K562 (cell line): Measurements from ENCODE around the gene CLCN4. TPM values are rescaled to one million over a fixed set of nuclear protein-coding genes. Genes with fewer than 3 reads are reported as not detected.

Experiments
- ATAC-seq: fragments of 200-7000 bp; cut with Tn5 transposase; 3 replicates; pipeline ENCODE4 v1.9.1; 2020; ENCODE audit warnings: moderate library complexity
- BruUV-seq: library from RNA; stranded (reverse); fragments of 400-500 nt; replicated peaks from 2 replicates; lab custom pipeline; 2021; lab: Mats Ljungman, UMichigan
- CTCF ChIA-PET: fragments of 300-600 bp; formaldehyde crosslinking; extraction: SDS; loops from one replicate; lab custom pipeline; 2021; ENCODE audit warnings: low intra/inter-chr PET ratio; lab: Yijun Ruan, JAX
- POLR2A ChIA-PET: fragments of 300-600, 350-650 bp; sonication (Branson Sonifier 250); formaldehyde crosslinking; extraction: SDS; loops from one replicate; lab custom pipeline; 2021; ENCODE audit warnings: antibody characterized with exemption, inconsistent platforms; lab: Yijun Ruan, JAX
- DNase-seq, 4 experiments: peaks; one replicate each; pipeline versions ENCODE4 v3.0.0 to v3.0.0-alpha.2; 2011 to 2018; ENCODE audit warnings: low spot score in 3 of 4, mixed read lengths in 3 of 4; ENCODE audit errors: extremely low read depth in 1 of 4
- FAIRE-seq: peaks from 2 replicates; lab custom pipeline; 2011; peaks lifted over from hg19 to GRCh38; lab: Jason Lieb, UNC
- H2AFZ ChIP-seq: 2 replicates; pipeline ENCODE4 v1.6.0; 2011; ENCODE audit warnings: low read depth, low read length, control low read depth, inconsistent platforms
- H3K27ac ChIP-seq: fragments of 200-600 bp; 3 replicates; pipeline ENCODE4 v1.8.0; 2011; ENCODE audit warnings: low read depth, mild to moderate bottlenecking, control low read depth, inconsistent platforms, low read length, moderate library complexity, mixed read lengths; ENCODE audit errors: extremely low read depth
- H3K27me3 ChIP-seq, 2 experiments: fragments of 300-600 bp in 1 of 2; 2 replicates in 1 of 2; 3 replicates in 1 of 2; pipeline versions ENCODE4 v1.6.0 to v1.8.0; 2011; ENCODE audit warnings: inconsistent platforms in 2 of 2, low read length in 2 of 2, mild to moderate bottlenecking in 1 of 2, mixed read lengths in 1 of 2, moderate library complexity in 1 of 2; ENCODE audit not compliant: control insufficient read depth in 2 of 2, insufficient read depth in 2 of 2
- H3K36me3 ChIP-seq: fragments of 300-600 bp; 3 replicates; pipeline ENCODE4 v1.8.0; 2011; ENCODE audit warnings: mild to moderate bottlenecking, low read length, inconsistent platforms; ENCODE audit not compliant: control insufficient read depth, insufficient read depth
- H3K4me1 ChIP-seq, 2 experiments: fragments of 200-600 bp in 1 of 2; replicated peaks in 1 of 2; 2 replicates in 1 of 2; 3 replicates in 1 of 2; pipeline versions ENCODE4 v1.5.1 to v1.8.0; 2011; ENCODE audit warnings: inconsistent platforms in 2 of 2, low read length in 2 of 2, mild to moderate bottlenecking in 1 of 2, mixed read lengths in 1 of 2, moderate library complexity in 1 of 2; ENCODE audit not compliant: control insufficient read depth in 2 of 2, insufficient read depth in 2 of 2
- H3K4me2 ChIP-seq: 2 replicates; pipeline ENCODE4 v1.6.1; 2011; ENCODE audit warnings: low read length, control low read depth, inconsistent platforms, mixed read lengths; ENCODE audit not compliant: insufficient read depth
- H3K4me3 ChIP-seq: fragments of 200-600 bp; sonication (generic), shearing (Covaris generic); 2 replicates; pipeline ENCODE4 v1.5.1; 2016; ENCODE audit warnings: control low read depth, inconsistent platforms
- H3K79me2 ChIP-seq: fragments of 200-600 bp; 3 replicates; pipeline ENCODE4 v1.8.0; 2011; ENCODE audit warnings: low read length, inconsistent platforms; ENCODE audit not compliant: control insufficient read depth, insufficient read depth
- H3K9ac ChIP-seq, 2 experiments: 2 replicates each; pipeline versions ENCODE4 v1.6.0 to v1.6.1; 2011; ENCODE audit warnings: low read depth in 2 of 2, low read length in 2 of 2, control low read depth in 1 of 2, inconsistent platforms in 1 of 2, mild to moderate bottlenecking in 1 of 2, mixed read lengths in 1 of 2; ENCODE audit not compliant: insufficient read depth in 1 of 2
- H3K9me1 ChIP-seq: one replicate; pipeline ENCODE4 v1.6.0; 2011; ENCODE audit warnings: inconsistent platforms, mild to moderate bottlenecking, low read length, moderate library complexity; ENCODE audit not compliant: control insufficient read depth, insufficient read depth
- H3K9me3 ChIP-seq: replicated peaks from 2 replicates; pipeline ENCODE4 v1.5.1; 2011; ENCODE audit warnings: low read depth, low read length, inconsistent platforms; ENCODE audit not compliant: control insufficient read depth, insufficient read depth
- H4K20me1 ChIP-seq: replicated peaks from 2 replicates; pipeline ENCODE4 v1.6.1; 2011; ENCODE audit warnings: low read length, inconsistent platforms, mixed read lengths; ENCODE audit not compliant: control insufficient read depth, insufficient read depth
- BHLHE40 ChIP-seq: IDR thresholded peaks from 2 replicates; pipeline ENCODE4 v1.6.1; 2011; ENCODE audit warnings: low read length, improper control_type of control experiment
- CBX1 ChIP-seq: sonication (generic); IDR thresholded peaks from 2 replicates; pipeline ENCODE4 v1.6.1; 2016; ENCODE audit warnings: antibody characterized with exemption, low read depth, mild to moderate bottlenecking
- E2F3 ChIP-seq: fragments of 250-450 bp; sonication (Bioruptor Pico); IDR thresholded peaks from 2 replicates; pipeline ENCODE4 v1.4.0; 2020; ENCODE audit warnings: mild to moderate bottlenecking
- MTA3 ChIP-seq: fragments of 450-650 bp; formaldehyde crosslinking; IDR thresholded peaks from 2 replicates; pipeline ENCODE4 v1.6.1; 2017; ENCODE audit warnings: mild to moderate bottlenecking, borderline replicate concordance
- PHB2 ChIP-seq: fragments of 450-650 bp; IDR thresholded peaks from 2 replicates; pipeline ENCODE4 v1.6.1; 2017; ENCODE audit warnings: low read depth
- RBM22 ChIP-seq: fragments of 200-400 bp; formaldehyde crosslinking; IDR thresholded peaks from 2 replicates; pipeline ENCODE4 v1.6.1; 2018; ENCODE audit warnings: low read length, low read depth; ENCODE audit not compliant: poor library complexity, severe bottlenecking
- RBM39 ChIP-seq: fragments of 200-400 bp; formaldehyde crosslinking; optimal IDR thresholded peaks from 2 replicates; pipeline ENCODE3; 2018; ENCODE audit warnings: low read depth, low read length
- SP2 ChIP-seq: IDR thresholded peaks from 2 replicates; pipeline ENCODE4 v1.6.1; 2011; ENCODE audit warnings: mild to moderate bottlenecking, low read depth, low read length, moderate library complexity; ENCODE audit not compliant: poor library complexity, severe bottlenecking; ENCODE audit errors: extremely low read depth
- STAT5B ChIP-seq: fragments of 250-450 bp; sonication (Bioruptor Pico); IDR thresholded peaks from 2 replicates; pipeline ENCODE4 v1.8.0; 2021; ENCODE audit warnings: mild to moderate bottlenecking, inconsistent platforms
- TAF1 ChIP-seq: IDR thresholded peaks from 2 replicates; pipeline ENCODE4 v1.6.1; 2011; ENCODE audit warnings: mild to moderate bottlenecking, low read length, moderate library complexity; ENCODE audit not compliant: insufficient read depth, control insufficient read depth, severe bottlenecking; ENCODE audit errors: extremely low read depth
- TCF3 ChIP-seq: sonication (generic); formaldehyde crosslinking; IDR thresholded peaks from 2 replicates; pipeline ENCODE4 v1.4.0; 2020; ENCODE audit warnings: mild to moderate bottlenecking, missing genetic modification reagents
- TSC22D4 ChIP-seq: fragments of 450-650 bp; IDR thresholded peaks from 2 replicates; pipeline ENCODE4 v1.6.1; 2016; ENCODE audit warnings: missing genetic modification characterization, missing biosample characterization, control low read depth
- TSHZ1 ChIP-seq: fragments of 250-450 bp; sonication (Bioruptor Pico); IDR thresholded peaks from 2 replicates; pipeline ENCODE4 v1.4.0; 2020; ENCODE audit warnings: mild to moderate bottlenecking, moderate library complexity
- ZBTB17 ChIP-seq: fragments of 450-650 bp; formaldehyde crosslinking; IDR thresholded peaks from 2 replicates; pipeline ENCODE4 v1.4.0; 2020; ENCODE audit warnings: mild to moderate bottlenecking
- ZKSCAN8 ChIP-seq: fragments of 200-800 bp; sonication (Bioruptor generic); IDR thresholded peaks from 2 replicates; pipeline ENCODE4 v1.6.1; 2016; ENCODE audit warnings: missing genetic modification characterization, missing compliant biosample characterization
- ZMIZ1 ChIP-seq, 2 experiments: fragments of 150-350 bp in 1 of 2; IDR thresholded peaks; 2 replicates each; pipeline ENCODE4 v1.6.1; 2012 to 2016; ENCODE audit warnings: low read depth in 2 of 2, low read length in 2 of 2, mild to moderate bottlenecking in 1 of 2, moderate library complexity in 1 of 2
- ZNF232 ChIP-seq: sonication (generic); formaldehyde crosslinking; IDR thresholded peaks from 2 replicates; pipeline ENCODE4 v1.8.0; 2022; ENCODE audit warnings: mild to moderate bottlenecking, missing genetic modification reagents
- ZNF830 ChIP-seq: fragments of 250-450 bp; sonication (Bioruptor Pico); IDR thresholded peaks from 2 replicates; pipeline ENCODE4 v1.5.0; 2021; ENCODE audit warnings: mild to moderate bottlenecking
- WGBS: fragments of 100-300 bp; shearing (Covaris generic); methylation state at CpG from one replicate; pipeline ENCODE4 v1.1.6; 2016; ENCODE audit warnings: low coverage, mixed read lengths; ENCODE audit not compliant: insufficient coverage; ENCODE audit errors: missing lambda C conversion rate; 5-methylcytosine and 5-hydroxymethylcytosine counted together
- in situ Hi-C: fragments of 300-500 bp; cut with MboI; formaldehyde crosslinking; loops from 4 replicates; pipeline ENCODE4 v1.15.0; 2018; ENCODE audit warnings: inconsistent platforms, mixed read lengths
- intact Hi-C: fragments of 100-400 bp; cut with micrococcal nuclease; formaldehyde crosslinking; loops from 2 replicates; pipeline ENCODE4 v1.14.2; 2022
- polyA plus RNA-seq, 8 experiments: library from polyadenylated mRNA; depleted of rRNA in 4 of 8; stranded (reverse) in 5 of 8; unstranded in 3 of 8; fragments of >200 nt; fragmentation: Nextera tagmentation in 2 of 8; fragmentation: Illumina TruSeq in 1 of 8; extraction: Ambion mirVana in 2 of 8; extraction: Trizol in 1 of 8; gene quantifications; 2 replicates each; pipeline versions ENCODE4 v1.2.1 to v1.2.3, GENCODE V29; 2011 to 2014; ENCODE audit warnings: inconsistent platforms in 1 of 8, missing spikeins in 1 of 8
- total RNA-seq, 7 experiments: library from RNA; depleted of rRNA in 6 of 7; stranded (reverse); fragments of >200 nt in 6 of 7; fragmentation: Illumina TruSeq in 2 of 7; extraction: Trizol in 2 of 7; gene quantifications; 2 replicates each; pipeline versions ENCODE4 v1.2.1 to v1.2.3, GENCODE V29; 2011 to 2021; ENCODE audit warnings: low replicate concordance in 1 of 7

The CLCN4 gene
- total and polyA plus RNA-seq, 9 of the 15 experiments (the other 6 are each of a cell fraction or from before 2014, with no cell fraction given) = 0.03 to 0.24 (median 0.10) TPM; not detected in 1

- Histone ChIP-seq H3K79me2 (no peaks in the 10 kb centered on the region), H3K9me3 (no peaks in the 10 kb centered on the region), H3K4me1 (no peaks in the 10 kb centered on the region), H3K27me3 (no peaks in the 10 kb centered on the region), H4K20me1 (no peaks in the 10 kb centered on the region), H3K4me2 (no peak overlapping the region), H3K27ac (no peak overlapping the region), H2AFZ (no peak overlapping the region), H3K9ac (no peak overlapping the region), H3K4me3 (no peak overlapping the region), H3K9me1 (no peaks in the 10 kb centered on the region), H3K36me3 (no peaks in the 10 kb centered on the region)
- TF ChIP-seq PHB2 (no peak), RBM22 (no peak), MTA3 (no peak), ZMIZ1 (IDR thresholded peaks at IDR 0.05; ENCODE audit: low read depth in 2 of 2, low read length in 2 of 2) (no peak), TSHZ1 (CRISPR knock-in tag) (no peak), ZKSCAN8 (CRISPR knock-in tag) (no peak), TAF1 (no peak), TSC22D4 (tag) (no peak), ZNF830 (CRISPR knock-in tag) (no peak), STAT5B (CRISPR knock-in tag) (no peak), ZNF232 (no peak), TCF3 (CRISPR knock-in tag) (no peak), SP2 (no peak), RBM39 (no peak), CBX1 (no peak), ZBTB17 (CRISPR knock-in tag) (no peak), BHLHE40 (no peak), E2F3 (CRISPR knock-in tag) (no peak)
- in situ Hi-C loops = no loop called here
- WGBS = 8% methylated on average over 2 of the region's 2 CpGs
- intact Hi-C loops = no loop called here
- no TSS peak for BruUV-seq
- ChIA-PET CTCF (no interaction called here), POLR2A (no interaction called here)
- DNase-seq (no peak), FAIRE-seq (no peak), ATAC-seq (no peak)
These were observed 123.3 kb downstream of the CLCN4 start for GRCh38 chrX:10280071-10280470.
